ENCODE results near the gene GALNT10. TPM values are rescaled to one million over a fixed set of nuclear protein-coding genes. Genes with fewer than 3 reads are reported as not detected.

The GALNT10 gene
- total RNA-seq, 1 donor from 2014 or later, result 39.8 TPM

DNA sequence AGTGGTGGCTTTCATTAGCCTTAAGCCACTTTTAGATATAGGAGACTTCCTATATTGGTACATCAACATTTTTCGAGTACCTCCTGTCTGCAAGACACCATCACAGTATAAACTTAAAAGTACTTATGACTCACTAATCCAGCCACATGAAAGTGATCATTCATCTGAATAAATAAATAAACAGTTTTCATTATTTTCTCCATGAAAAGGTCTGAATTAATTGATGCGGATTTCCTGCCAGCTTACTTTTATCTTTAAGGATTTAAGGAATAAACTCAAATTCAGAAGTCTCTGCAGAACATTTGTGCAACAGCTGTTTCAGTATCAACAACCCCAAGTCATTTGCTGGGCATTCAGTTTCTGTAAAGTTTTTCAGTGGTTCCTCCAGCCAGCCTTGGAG lies 259.3 kb downstream of the GALNT10 start:
- Mint-ChIP-seq H3K4me1 (peaks cover 52% of the 10 kb centered on the region), H3K27me3 (ENCODE audit: low read depth) (no peaks in the 10 kb centered on the region), H3K4me3 (peak overlapping the region; percentile 76), H3K9me3 (no peaks in the 10 kb centered on the region), H3K27ac (ENCODE audit: unreplicated experiment) (no peak overlapping the region), H3K36me3 (ENCODE audit: low read depth) (peaks cover 9% of the 10 kb centered on the region)
- DNase-seq (ENCODE audit: low read depth, low spot score), result no peak
- TF ChIP-seq, protein P1, sequence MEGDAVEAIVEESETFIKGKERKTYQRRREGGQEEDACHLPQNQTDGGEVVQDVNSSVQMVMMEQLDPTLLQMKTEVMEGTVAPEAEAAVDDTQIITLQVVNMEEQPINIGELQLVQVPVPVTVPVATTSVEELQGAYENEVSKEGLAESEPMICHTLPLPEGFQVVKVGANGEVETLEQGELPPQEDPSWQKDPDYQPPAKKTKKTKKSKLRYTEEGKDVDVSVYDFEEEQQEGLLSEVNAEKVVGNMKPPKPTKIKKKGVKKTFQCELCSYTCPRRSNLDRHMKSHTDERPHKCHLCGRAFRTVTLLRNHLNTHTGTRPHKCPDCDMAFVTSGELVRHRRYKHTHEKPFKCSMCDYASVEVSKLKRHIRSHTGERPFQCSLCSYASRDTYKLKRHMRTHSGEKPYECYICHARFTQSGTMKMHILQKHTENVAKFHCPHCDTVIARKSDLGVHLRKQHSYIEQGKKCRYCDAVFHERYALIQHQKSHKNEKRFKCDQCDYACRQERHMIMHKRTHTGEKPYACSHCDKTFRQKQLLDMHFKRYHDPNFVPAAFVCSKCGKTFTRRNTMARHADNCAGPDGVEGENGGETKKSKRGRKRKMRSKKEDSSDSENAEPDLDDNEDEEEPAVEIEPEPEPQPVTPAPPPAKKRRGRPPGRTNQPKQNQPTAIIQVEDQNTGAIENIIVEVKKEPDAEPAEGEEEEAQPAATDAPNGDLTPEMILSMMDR (conservative IDR thresholded peaks at IDR 0.05), result no peak

DNA sequence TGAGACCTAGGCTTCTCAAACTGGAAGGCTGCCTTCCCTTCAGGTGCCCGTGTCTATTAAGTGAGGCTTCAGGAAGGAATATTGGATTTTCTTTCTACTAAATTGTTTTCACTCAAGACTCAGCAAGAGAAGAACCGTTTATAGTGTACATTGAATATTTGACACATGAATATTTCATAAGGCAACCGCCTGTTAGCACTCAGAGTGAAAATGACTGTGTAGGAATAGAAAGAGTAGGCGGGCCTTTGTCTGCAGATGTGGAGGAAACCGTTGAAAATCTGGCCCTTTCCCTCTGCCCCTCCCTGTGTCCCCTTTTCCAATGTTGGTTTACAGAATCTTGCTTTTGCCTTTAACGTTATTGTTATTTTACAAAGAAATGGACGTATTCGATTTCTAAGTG lies 261.4 kb downstream of the GALNT10 start:
- Mint-ChIP-seq H3K9me3 (no peaks in the 10 kb centered on the region), H3K4me3 (no peak overlapping the region), H3K36me3 (ENCODE audit: low read depth) (peaks cover 15% of the 10 kb centered on the region), H3K4me1 (peaks cover 40% of the 10 kb centered on the region), H3K27ac (ENCODE audit: unreplicated experiment) (no peak overlapping the region), H3K27me3 (ENCODE audit: low read depth) (no peaks in the 10 kb centered on the region)
- TF ChIP-seq, protein P1 (conservative IDR thresholded peaks at IDR 0.05), result no peak
- no peak for DNase-seq (ENCODE audit: low read depth, low spot score)

DNA sequence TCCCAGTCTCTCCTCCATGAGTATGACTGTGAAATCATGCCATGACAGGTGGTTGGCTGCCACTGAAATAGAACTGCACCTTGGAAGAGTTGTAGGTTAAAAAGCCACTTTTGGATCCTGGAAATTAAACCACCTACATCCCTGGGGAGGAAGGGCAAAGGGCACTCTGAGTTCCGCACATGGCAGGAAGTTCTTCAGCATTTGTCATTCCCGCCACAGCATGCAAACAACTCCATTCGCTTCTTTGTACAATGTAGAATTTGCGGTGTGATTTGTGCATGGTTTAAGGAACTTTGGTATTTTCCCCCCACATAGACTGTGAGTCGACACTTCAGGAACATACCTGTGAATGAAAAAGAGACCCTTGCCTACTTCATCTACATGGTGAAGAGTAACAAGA lies 265.1 kb downstream of the GALNT10 start:
- peaks cover 15% of the 10 kb centered on the region for H3K36me3 Mint-ChIP-seq (ENCODE audit: low read depth)
- H3K27ac Mint-ChIP-seq (ENCODE audit: unreplicated experiment), result no peak overlapping the region
- no peaks in the 10 kb centered on the region for H3K27me3 Mint-ChIP-seq (ENCODE audit: low read depth)
- peaks cover 18% of the 10 kb centered on the region for H3K4me1 Mint-ChIP-seq
- H3K4me3 Mint-ChIP-seq, result no peak overlapping the region
- TF ChIP-seq, protein P1 (conservative IDR thresholded peaks at IDR 0.05), result no peak
- no peaks in the 10 kb centered on the region for H3K9me3 Mint-ChIP-seq
- DNase-seq (ENCODE audit: low read depth, low spot score), result no peak

DNA sequence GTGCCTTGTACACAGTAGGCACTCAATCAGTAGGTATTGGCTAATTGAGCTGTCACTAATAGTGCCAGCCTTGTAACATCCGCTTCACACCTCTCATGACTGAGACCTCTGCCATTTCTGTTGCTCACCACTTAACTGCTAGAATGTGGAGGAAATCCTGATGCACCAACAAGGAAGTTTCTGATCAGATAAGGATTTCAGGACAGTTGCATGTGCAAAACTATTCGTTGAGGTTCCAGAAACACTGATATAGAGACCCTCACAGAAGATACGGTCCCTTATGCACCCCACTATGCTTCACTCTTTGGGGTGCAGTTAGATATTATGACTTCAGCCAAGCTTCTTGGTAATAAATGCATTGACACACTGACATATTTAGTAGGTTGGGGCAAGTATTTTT lies 266.0 kb downstream of the GALNT10 start:
- H3K27ac Mint-ChIP-seq (ENCODE audit: unreplicated experiment), result no peak overlapping the region
- peaks cover 11% of the 10 kb centered on the region for H3K4me1 Mint-ChIP-seq
- TF ChIP-seq, protein P1 (conservative IDR thresholded peaks at IDR 0.05), result no peak
- H3K27me3 Mint-ChIP-seq (ENCODE audit: low read depth), result no peaks in the 10 kb centered on the region
- no peak for DNase-seq (ENCODE audit: low read depth, low spot score)
- H3K4me3 Mint-ChIP-seq, result no peak overlapping the region
- peaks cover 15% of the 10 kb centered on the region for H3K36me3 Mint-ChIP-seq (ENCODE audit: low read depth)
- no peaks in the 10 kb centered on the region for H3K9me3 Mint-ChIP-seq

DNA sequence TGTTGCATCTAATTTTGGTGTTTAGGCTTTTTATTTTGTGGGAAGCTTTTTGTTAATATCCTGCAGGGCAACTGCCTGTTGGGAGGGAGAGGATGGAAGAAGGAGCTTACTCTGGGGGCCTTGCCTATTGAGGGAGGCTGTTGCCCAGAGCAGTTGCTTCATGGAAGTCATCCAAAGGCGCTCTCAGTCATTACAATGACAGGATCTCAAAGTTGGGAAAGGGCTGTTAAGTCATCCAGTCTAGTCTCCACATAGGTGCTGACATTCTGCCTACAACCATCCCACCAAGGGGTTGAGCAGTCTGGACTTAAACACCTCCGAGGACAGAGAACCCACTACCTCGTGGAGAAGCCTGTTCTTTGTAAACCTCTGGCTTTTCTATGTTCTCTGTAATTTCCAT lies 268.5 kb downstream of the GALNT10 start:
- DNase-seq (ENCODE audit: low read depth, low spot score), result no peak
- TF ChIP-seq, protein P1 (conservative IDR thresholded peaks at IDR 0.05), result no peak
- peaks cover 6% of the 10 kb centered on the region for H3K36me3 Mint-ChIP-seq (ENCODE audit: low read depth)
- no peaks in the 10 kb centered on the region for H3K27me3 Mint-ChIP-seq (ENCODE audit: low read depth)
- H3K9me3 Mint-ChIP-seq, result no peaks in the 10 kb centered on the region
- no peak overlapping the region for H3K27ac Mint-ChIP-seq (ENCODE audit: unreplicated experiment)
- no peaks in the 10 kb centered on the region for H3K4me1 Mint-ChIP-seq
- no peak overlapping the region for H3K4me3 Mint-ChIP-seq

DNA sequence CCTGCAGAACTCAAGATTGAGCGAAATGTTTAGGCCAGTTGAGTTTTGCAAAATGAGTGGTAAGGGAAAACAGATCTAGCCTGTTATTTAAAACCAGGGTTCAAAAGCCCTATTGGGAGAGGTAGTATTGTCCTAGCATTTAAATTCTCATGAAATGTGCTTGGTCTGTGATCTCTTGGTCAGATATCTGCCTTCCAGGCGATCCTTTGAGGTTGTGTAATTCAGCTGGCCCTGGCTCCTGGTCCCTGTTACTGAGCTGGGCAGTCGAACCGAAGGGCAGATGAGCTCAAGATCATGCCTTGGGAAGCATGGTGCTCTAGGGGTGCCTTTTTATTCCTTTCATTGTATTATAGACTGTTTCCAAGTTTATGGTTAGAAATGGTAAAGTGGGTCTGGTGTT lies 269.6 kb downstream of the GALNT10 start:
- Mint-ChIP-seq H3K4me3 (no peak overlapping the region), H3K27ac (ENCODE audit: unreplicated experiment) (no peak overlapping the region), H3K36me3 (ENCODE audit: low read depth) (peaks cover 6% of the 10 kb centered on the region), H3K9me3 (no peaks in the 10 kb centered on the region), H3K27me3 (ENCODE audit: low read depth) (peaks cover 2% of the 10 kb centered on the region), H3K4me1 (no peaks in the 10 kb centered on the region)
- DNase-seq (ENCODE audit: low read depth, low spot score), result no peak
- TF ChIP-seq, protein P1 (conservative IDR thresholded peaks at IDR 0.05), result no peak

Data from neural crest cell (in vitro differentiated cells).